T-helper 1 cell treated with Interleukin-12 subunit alpha and Interleukin-12 subunit beta and Interleukin-4 antibody, amounts not matched to agents 30 μg/mL and 1 μg/mL, for 36 hours (primary cell): Measurements from ENCODE around the gene SPON1.
"Not testable (repeated sequence)": the region's sequence is repeated elsewhere in the genome, so short reads cannot be mapped to it uniquely, and the experiment has no call there.

Experiments
- H3K27ac Mint-ChIP-seq: one replicate; pipeline ENCODE4 v1.8.0; 2021; ENCODE audit warnings: mild to moderate bottlenecking, mixed read lengths
- H3K27me3 Mint-ChIP-seq: one replicate; pipeline ENCODE4 v1.8.0; 2021; ENCODE audit warnings: low read depth, mixed read lengths
- H3K36me3 Mint-ChIP-seq: one replicate; pipeline ENCODE4 v1.8.0; 2021; ENCODE audit warnings: low read depth, mixed read lengths
- H3K4me1 Mint-ChIP-seq: one replicate; pipeline ENCODE4 v1.8.0; 2021; ENCODE audit warnings: low read depth, mixed read lengths
- H3K4me3 Mint-ChIP-seq: one replicate; pipeline ENCODE4 v1.8.0; 2021; ENCODE audit warnings: mild to moderate bottlenecking, moderate library complexity, mixed read lengths
- H3K9me3 Mint-ChIP-seq: one replicate; pipeline ENCODE4 v1.8.0; 2021; ENCODE audit warnings: mixed read lengths

The SPON1 gene

GRCh38 chr11:14141676-14142075 lies 179.2 kb downstream of the SPON1 start:
- Mint-ChIP-seq H3K36me3 (no peaks in the 10 kb centered on the region), H3K9me3 (no peaks in the 10 kb centered on the region), H3K4me1 (no peaks in the 10 kb centered on the region), H3K27ac (no peak overlapping the region), H3K4me3 (no peak overlapping the region), H3K27me3 (no peaks in the 10 kb centered on the region)

- no peak overlapping the region for H3K4me3 Mint-ChIP-seq
- peaks cover 5% of the 10 kb centered on the region for H3K27me3 Mint-ChIP-seq
- no peaks in the 10 kb centered on the region for H3K4me1 Mint-ChIP-seq
These were observed 182.4 kb downstream of the SPON1 start for GRCh38 chr11:14144934-14145333.

GRCh38 chr11:14148653-14149273 lies 186.2 kb downstream of the SPON1 start:
- no peaks in the 10 kb centered on the region for H3K4me1 Mint-ChIP-seq
- H3K36me3 Mint-ChIP-seq, result no peaks in the 10 kb centered on the region
- no peak overlapping the region for H3K27ac Mint-ChIP-seq
- no peaks in the 10 kb centered on the region for H3K9me3 Mint-ChIP-seq
- peaks cover 15% of the 10 kb centered on the region for H3K27me3 Mint-ChIP-seq
- H3K4me3 Mint-ChIP-seq, result no peak overlapping the region

More at GRCh38 chr11:14144934-14145333, 182.4 kb downstream of the SPON1 start:
- no peaks in the 10 kb centered on the region for H3K9me3 Mint-ChIP-seq
- no peaks in the 10 kb centered on the region for H3K36me3 Mint-ChIP-seq
- H3K27ac Mint-ChIP-seq, result no peak overlapping the region

GRCh38 chr11:14149683-14150082 lies 187.2 kb downstream of the SPON1 start:
- H3K9me3 Mint-ChIP-seq, result peaks cover 2% of the 10 kb centered on the region
- H3K36me3 Mint-ChIP-seq, result no peaks in the 10 kb centered on the region
- no peaks in the 10 kb centered on the region for H3K4me1 Mint-ChIP-seq
- H3K27ac Mint-ChIP-seq, result no peak overlapping the region
- H3K4me3 Mint-ChIP-seq, result no peak overlapping the region
- H3K27me3 Mint-ChIP-seq, result peaks cover 15% of the 10 kb centered on the region

GRCh38 chr11:14150878-14151277 lies 188.4 kb downstream of the SPON1 start:
- Mint-ChIP-seq H3K27me3 (peaks cover 15% of the 10 kb centered on the region), H3K4me3 (no peak overlapping the region), H3K27ac (no peak overlapping the region), H3K4me1 (no peaks in the 10 kb centered on the region), H3K36me3 (no peaks in the 10 kb centered on the region), H3K9me3 (peaks cover 9% of the 10 kb centered on the region)

- H3K4me3 Mint-ChIP-seq, result not testable (repeated sequence)
- peaks cover 18% of the 10 kb centered on the region for H3K27me3 Mint-ChIP-seq
These were observed 191.6 kb downstream of the SPON1 start for GRCh38 chr11:14154103-14154502.

GRCh38 chr11:14158393-14158792 lies 195.9 kb downstream of the SPON1 start:
- Mint-ChIP-seq H3K9me3 (peaks cover 32% of the 10 kb centered on the region), H3K27me3 (peaks cover 7% of the 10 kb centered on the region), H3K4me3 (no peak overlapping the region), H3K36me3 (peaks cover 3% of the 10 kb centered on the region), H3K4me1 (no peaks in the 10 kb centered on the region), H3K27ac (no peak overlapping the region)

More at GRCh38 chr11:14154103-14154502, 191.6 kb downstream of the SPON1 start:
- not testable (repeated sequence) for H3K27ac Mint-ChIP-seq, H3K4me1 Mint-ChIP-seq, H3K36me3 Mint-ChIP-seq
- H3K9me3 Mint-ChIP-seq, result peaks cover 27% of the 10 kb centered on the region

GRCh38 chr11:14163576-14163975 lies 201.1 kb downstream of the SPON1 start:
- Mint-ChIP-seq H3K9me3 (peaks cover 31% of the 10 kb centered on the region), H3K4me3 (no peak overlapping the region), H3K27ac (no peak overlapping the region), H3K4me1 (peaks cover 11% of the 10 kb centered on the region), H3K36me3 (peaks cover 10% of the 10 kb centered on the region), H3K27me3 (no peaks in the 10 kb centered on the region)

- not testable (repeated sequence) for H3K4me1 Mint-ChIP-seq, H3K27me3 Mint-ChIP-seq, H3K9me3 Mint-ChIP-seq
These were observed 211.2 kb downstream of the SPON1 start for GRCh38 chr11:14173679-14174078.

GRCh38 chr11:14179116-14179820 lies 216.7 kb downstream of the SPON1 start:
- no peaks in the 10 kb centered on the region for H3K9me3 Mint-ChIP-seq
- H3K4me1 Mint-ChIP-seq, result peaks cover 3% of the 10 kb centered on the region

More at GRCh38 chr11:14173679-14174078, 211.2 kb downstream of the SPON1 start:
- not testable (repeated sequence) for H3K27ac Mint-ChIP-seq, H3K4me3 Mint-ChIP-seq, H3K36me3 Mint-ChIP-seq

GRCh38 chr11:14181121-14181520 lies 218.6 kb downstream of the SPON1 start:
- peaks cover 10% of the 10 kb centered on the region for H3K27me3 Mint-ChIP-seq
- no peak overlapping the region for H3K27ac Mint-ChIP-seq
- no peak overlapping the region for H3K4me3 Mint-ChIP-seq
- no peaks in the 10 kb centered on the region for H3K9me3 Mint-ChIP-seq
- no peaks in the 10 kb centered on the region for H3K36me3 Mint-ChIP-seq
- peaks cover 3% of the 10 kb centered on the region for H3K4me1 Mint-ChIP-seq

More at GRCh38 chr11:14179116-14179820, 216.7 kb downstream of the SPON1 start:
- H3K36me3 Mint-ChIP-seq, result no peaks in the 10 kb centered on the region
- H3K4me3 Mint-ChIP-seq, result no peak overlapping the region
- peaks cover 10% of the 10 kb centered on the region for H3K27me3 Mint-ChIP-seq
- H3K27ac Mint-ChIP-seq, result no peak overlapping the region

- peaks cover 10% of the 10 kb centered on the region for H3K27me3 Mint-ChIP-seq
- H3K9me3 Mint-ChIP-seq, result no peaks in the 10 kb centered on the region
These were observed 220.4 kb downstream of the SPON1 start for GRCh38 chr11:14182833-14183364.

GRCh38 chr11:14184028-14184940 lies 221.8 kb downstream of the SPON1 start:
- Mint-ChIP-seq H3K4me3 (no peak overlapping the region), H3K27me3 (peaks cover 10% of the 10 kb centered on the region), H3K4me1 (no peaks in the 10 kb centered on the region), H3K9me3 (no peaks in the 10 kb centered on the region), H3K36me3 (no peaks in the 10 kb centered on the region), H3K27ac (no peak overlapping the region)

More at GRCh38 chr11:14182833-14183364, 220.4 kb downstream of the SPON1 start:
- Mint-ChIP-seq H3K4me1 (no peaks in the 10 kb centered on the region), H3K27ac (no peak overlapping the region), H3K4me3 (no peak overlapping the region), H3K36me3 (no peaks in the 10 kb centered on the region)

- Mint-ChIP-seq H3K4me3 (no peak overlapping the region), H3K27ac (no peak overlapping the region), H3K4me1 (no peaks in the 10 kb centered on the region), H3K36me3 (no peaks in the 10 kb centered on the region), H3K27me3 (peaks cover 7% of the 10 kb centered on the region), H3K9me3 (no peaks in the 10 kb centered on the region)
These were observed 222.9 kb downstream of the SPON1 start for GRCh38 chr11:14185461-14185860.
